CD14-positive monocyte (primary cell): Measurements from ENCODE around the gene OR2V2. TPM values are rescaled to one million over a fixed set of nuclear protein-coding genes. Genes with fewer than 3 reads are reported as not detected.

Source experiments
- DNase-seq, 3 donors: peaks; one replicate each; pipeline ENCODE4 v3.0.0-alpha.2; 2011 to 2022
- H2AFZ ChIP-seq: 2 replicates; pipeline ENCODE4 v1.6.0; 2012; ENCODE audit warnings: mild to moderate bottlenecking, low read depth, low read length, inconsistent platforms; ENCODE audit not compliant: insufficient read depth, poor library complexity, severe bottlenecking
- H3K27ac ChIP-seq, 2 donors: 1 replicate in 1 of 2; 2 replicates in 1 of 2; pipeline ENCODE4 v1.5.1; 2012 to 2013; ENCODE audit warnings: low read length in 2 of 2, control low read depth in 1 of 2, inconsistent platforms in 1 of 2, low read depth in 1 of 2, mild to moderate bottlenecking in 1 of 2
- H3K27me3 ChIP-seq, 2 donors: one replicate each; pipeline versions ENCODE4 v1.6.0 to v1.6.1; 2011 to 2013; ENCODE audit warnings: low read length in 2 of 2; ENCODE audit not compliant: control insufficient read depth in 2 of 2, insufficient read depth in 2 of 2
- H3K36me3 ChIP-seq, 2 donors: replicated peaks in 1 of 2; 1 replicate in 1 of 2; 2 replicates in 1 of 2; pipeline versions ENCODE4 v1.5.1 to v1.6.1; 2012 to 2013; ENCODE audit warnings: low read length in 2 of 2, control low read depth in 1 of 2, inconsistent platforms in 1 of 2, mild to moderate bottlenecking in 1 of 2; ENCODE audit not compliant: insufficient read depth in 2 of 2, control insufficient read depth in 1 of 2
- H3K4me1 ChIP-seq, 2 donors: 1 replicate in 1 of 2; 2 replicates in 1 of 2; pipeline versions ENCODE4 v1.5.1 to v1.6.1; 2012 to 2013; ENCODE audit warnings: low read length in 2 of 2, control low read depth in 1 of 2, inconsistent platforms in 1 of 2, mild to moderate bottlenecking in 1 of 2, moderate library complexity in 1 of 2; ENCODE audit not compliant: insufficient read depth in 2 of 2, control insufficient read depth in 1 of 2
- H3K4me2 ChIP-seq: replicated peaks from 2 replicates; pipeline ENCODE3; 2012; ENCODE audit warnings: low read length, moderate library complexity, mild to moderate bottlenecking; ENCODE audit not compliant: poor library complexity, severe bottlenecking; ENCODE audit errors: extremely low read depth
- H3K4me3 ChIP-seq, 3 experiments: fragments of 200-600 bp in 1 of 3; sonication (generic) in 1 of 3; replicated peaks in 1 of 3; 1 replicate in 2 of 3; 2 replicates in 1 of 3; pipeline ENCODE4 v1.5.1; 2011 to 2013; ENCODE audit warnings: low read length in 3 of 3, mild to moderate bottlenecking in 3 of 3, control low read depth in 2 of 3, low read depth in 2 of 3, inconsistent platforms in 1 of 3, moderate library complexity in 1 of 3
- H3K79me2 ChIP-seq: 2 replicates; pipeline ENCODE4 v1.6.0; 2012; ENCODE audit warnings: mild to moderate bottlenecking, control low read depth, inconsistent platforms, low read length, moderate library complexity; ENCODE audit not compliant: insufficient read depth
- H3K9ac ChIP-seq: 2 replicates; pipeline ENCODE4 v1.6.0; 2017; ENCODE audit warnings: low read length, mild to moderate bottlenecking; ENCODE audit not compliant: insufficient read depth, poor library complexity, severe bottlenecking
- H3K9me3 ChIP-seq, 2 donors: replicated peaks in 1 of 2; 1 replicate in 1 of 2; 2 replicates in 1 of 2; pipeline versions ENCODE4 v1.5.1 to v1.6.1; 2012 to 2013; ENCODE audit warnings: low read length in 2 of 2, control low read depth in 1 of 2; ENCODE audit not compliant: control insufficient read depth in 1 of 2, insufficient read depth in 1 of 2
- H4K20me1 ChIP-seq: 2 replicates; pipeline ENCODE4 v1.6.0; 2012; ENCODE audit warnings: mild to moderate bottlenecking, low read length, control low read depth, moderate library complexity; ENCODE audit not compliant: insufficient read depth
- H3K27ac Mint-ChIP-seq, 7 donors: one replicate each; pipeline ENCODE4 v1.8.0; 2020; ENCODE audit warnings: mild to moderate bottlenecking in 7 of 7, mixed read lengths in 7 of 7, moderate library complexity in 6 of 7, inconsistent platforms in 2 of 7
- H3K27me3 Mint-ChIP-seq, 3 donors: one replicate each; pipeline ENCODE4 v1.8.0; 2021 to 2022; ENCODE audit warnings: low read depth in 3 of 3, mild to moderate bottlenecking in 3 of 3, mixed read lengths in 3 of 3, moderate library complexity in 3 of 3, inconsistent platforms in 1 of 3
- H3K36me3 Mint-ChIP-seq, 2 donors: one replicate each; pipeline ENCODE4 v1.8.0; 2020; ENCODE audit warnings: mixed read lengths in 2 of 2, inconsistent platforms in 1 of 2, mild to moderate bottlenecking in 1 of 2
- H3K4me1 Mint-ChIP-seq: one replicate; pipeline ENCODE4 v1.8.0; 2020; ENCODE audit warnings: mild to moderate bottlenecking, mixed read lengths
- H3K4me3 Mint-ChIP-seq, 2 donors: one replicate each; pipeline ENCODE4 v1.8.0; 2020; ENCODE audit warnings: mild to moderate bottlenecking in 2 of 2, mixed read lengths in 2 of 2, moderate library complexity in 1 of 2
- H3K9me3 Mint-ChIP-seq, 7 donors: one replicate each; pipeline ENCODE4 v1.8.0; 2020 to 2022; ENCODE audit warnings: mixed read lengths in 7 of 7, mild to moderate bottlenecking in 6 of 7, moderate library complexity in 6 of 7, inconsistent platforms in 2 of 7
- CTCF ChIP-seq: fragments of 200-600 bp; IDR thresholded peaks from one replicate; pipeline ENCODE4 v1.8.0; 2022; ENCODE audit warnings: antibody characterized with exemption, mild to moderate bottlenecking
- WGBS: methylation state at CpG from one replicate; pipeline ENCODE4 v1.1.5; 2013; ENCODE audit warnings: missing lambda C conversion rate; ENCODE audit not compliant: insufficient coverage; 5-methylcytosine and 5-hydroxymethylcytosine counted together
- intact Hi-C, 2 donors: fragments of 100-400 bp; cut with micrococcal nuclease; formaldehyde crosslinking; loops; one replicate each; pipeline versions ENCODE4 v1.15.0 to v1.15.1; 2023
- polyA plus RNA-seq, 3 donors: library from polyadenylated mRNA; depleted of rRNA in 1 of 3; unstranded in 2 of 3; stranded (reverse) in 1 of 3; fragments of 300-500 nt in 2 of 3; fragments of >200 nt in 1 of 3; fragmentation: Illumina TruSeq in 2 of 3; gene quantifications; 1 replicate in 2 of 3; 2 replicates in 1 of 3; pipeline ENCODE4 v1.2.3, GENCODE V29; 2012 to 2021

OR2V2 gene
- polyA plus RNA-seq, 3 donors: not detected

- H3K4me2 ChIP-seq: peak overlapping the region; percentile 100
- Mint-ChIP-seq H3K27ac (peak overlapping the region; percentile 75 to 93 (median 89)), H3K27me3 (peaks cover 6 to 27% (median 17%) of the 10 kb centered on the region in 3 donors), H3K9me3 (peaks cover 0 to 4% (median 2%) of the 10 kb centered on the region in 7 donors), H3K4me3 (peak overlapping the region; percentile 92 to 98), H3K4me1 (peaks cover 38% of the 10 kb centered on the region), H3K36me3 (peaks cover 11 to 27% of the 10 kb centered on the region in 2 donors)
- H3K9me3 ChIP-seq: no peaks in the 10 kb centered on the region
- H3K4me1 ChIP-seq: peaks cover 42 to 47% of the 10 kb centered on the region in 2 donors
- peak overlapping the region; percentile 64 to 96 (median 95) for H3K4me3 ChIP-seq
- DNase-seq: no peak
- no peaks in the 10 kb centered on the region for H4K20me1 ChIP-seq
- peaks cover 0 to 11% of the 10 kb centered on the region in 2 donors for H3K27me3 ChIP-seq
- no peak for TF ChIP-seq CTCF
- peak overlapping the region; percentile 91 for H2AFZ ChIP-seq
- H3K9ac ChIP-seq: peak overlapping the region; percentile 67
- H3K36me3 ChIP-seq: peaks cover 0 to 11% of the 10 kb centered on the region in 2 donors
- 34% methylated on average over 7 of the region's 12 CpGs for WGBS
- intact Hi-C loops: loop anchor here in 1 of 2 donors (5.0 kb wide), 1 partner anchor 70 kb away; the partner anchor contains the start of gene TRIM52
- peak overlapping the region; percentile 76 to 84 for H3K27ac ChIP-seq
- no peaks in the 10 kb centered on the region for H3K79me2 ChIP-seq
These were observed 45.1 kb downstream of the OR2V2 start for GRCh38 chr5:181192337-181193046.

GRCh38 chr5:181193656-181194055, 46.3 kb downstream of the OR2V2 start:
- no peaks in the 10 kb centered on the region for H3K79me2 ChIP-seq
- Mint-ChIP-seq H3K4me3 (no peak overlapping the region), H3K4me1 (peaks cover 28% of the 10 kb centered on the region), H3K36me3 (peaks cover 18 to 39% of the 10 kb centered on the region in 2 donors), H3K27ac (no peak overlapping the region), H3K27me3 (peaks cover 0 to 15% (median 10%) of the 10 kb centered on the region in 3 donors), H3K9me3 (peaks cover 0 to 3% (median 0%) of the 10 kb centered on the region in 7 donors)
- peaks cover 0 to 7% of the 10 kb centered on the region in 2 donors for H3K27me3 ChIP-seq
- TF ChIP-seq CTCF: no peak
- H3K4me2 ChIP-seq: no peak overlapping the region
- no peak for DNase-seq
- H3K4me1 ChIP-seq: peaks cover 34 to 35% of the 10 kb centered on the region in 2 donors
- WGBS: 100% methylated on average over 2 of the region's 2 CpGs
- H2AFZ ChIP-seq: no peak overlapping the region
- H4K20me1 ChIP-seq: no peaks in the 10 kb centered on the region
- intact Hi-C loops: loop anchor here in 1 of 2 donors (5.0 kb wide), 1 partner anchor 69 kb away; the partner anchor contains the start of gene TRIM52
- no peak overlapping the region for H3K9ac ChIP-seq
- H3K36me3 ChIP-seq: peaks cover 0 to 23% of the 10 kb centered on the region in 2 donors
- no peak overlapping the region for H3K27ac ChIP-seq
- no peak overlapping the region for H3K4me3 ChIP-seq
- H3K9me3 ChIP-seq: no peaks in the 10 kb centered on the region
